Neural progenitor cell (in vitro differentiated cells): ENCODE measurements around the gene HYAL2.

Experiments used
- CTCF ChIP-seq: fragments of 200-600 bp; sonication (generic); IDR thresholded peaks from 2 replicates; pipeline ENCODE4 v1.5.1; 2017; ENCODE audit warnings: antibody characterized with exemption, mild to moderate bottlenecking
- EZH2 ChIP-seq: fragments of 200-600 bp; sonication (generic); IDR thresholded peaks from 2 replicates; pipeline ENCODE4 v1.6.1; 2017; ENCODE audit warnings: antibody characterized with exemption, mild to moderate bottlenecking, moderate library complexity
- EZH2phosphoT487 ChIP-seq: fragments of 200-600 bp; sonication (generic); IDR thresholded peaks from 2 replicates; pipeline ENCODE4 v1.6.1; 2017; ENCODE audit warnings: antibody characterized with exemption

- TF ChIP-seq CTCF (no peak), EZH2 (no peak), EZH2phosphoT487 (no peak)
These were observed 601 bp upstream of the HYAL2 start for GRCh38 chr3:50323092-50323600.
